Measurements from ENCODE around the gene UST.

Gene UST

GRCh38 chr6:148803979-148804378, 57.1 kb downstream of the UST start:
- peaks cover 42% of the 10 kb centered on the region for H3K4me1 ChIP-seq (ENCODE audit: insufficient read depth, low read length, poor library complexity, severe bottlenecking)
- H3K79me2 ChIP-seq (ENCODE audit: insufficient read depth, low read length): peaks cover 15% of the 10 kb centered on the region
- H3K36me3 ChIP-seq (ENCODE audit: insufficient read depth, low read length): no peaks in the 10 kb centered on the region
- no peak overlapping the region for H3K4me3 ChIP-seq (ENCODE audit: low read length, poor library complexity, severe bottlenecking)
- no peaks in the 10 kb centered on the region for H4K20me1 ChIP-seq (ENCODE audit: insufficient read depth, low read length, poor library complexity, severe bottlenecking)
- no peak overlapping the region for H3K9ac ChIP-seq (ENCODE audit: low read depth, low read length, poor library complexity, severe bottlenecking)
- TF ChIP-seq EZH2phosphoT487 (IDR thresholded peaks at IDR 0.05; ENCODE audit: borderline replicate concordance) (no peak), CTCF (conservative IDR thresholded peaks at IDR 0.05; ENCODE audit: low read length) (no peak)
- H3K4me2 ChIP-seq (ENCODE audit: low read depth, low read length, poor library complexity, severe bottlenecking): no peak overlapping the region
- H3K9me3 ChIP-seq (ENCODE audit: insufficient read depth, low read depth, low read length): no peaks in the 10 kb centered on the region
- H2AFZ ChIP-seq (ENCODE audit: low read length): no peak overlapping the region
- H3K27me3 ChIP-seq (ENCODE audit: insufficient read depth, low read length, poor library complexity, severe bottlenecking): no peaks in the 10 kb centered on the region
- H3F3A ChIP-seq (ENCODE audit: low read depth): 0 out of 2 replicates have a peak, but pooled peaks cover 3% of the 10 kb centered on the region
- H3K9me2 ChIP-seq (replicated peaks; ENCODE audit: low read depth, low read length): no peaks in the 10 kb centered on the region

GRCh38 chr6:148805777-148806176, 58.9 kb downstream of the UST start:
- H3K9me3 ChIP-seq (ENCODE audit: insufficient read depth, low read depth, low read length): no peaks in the 10 kb centered on the region
- no peaks in the 10 kb centered on the region for H3K36me3 ChIP-seq (ENCODE audit: insufficient read depth, low read length)
- no peaks in the 10 kb centered on the region for H3K9me2 ChIP-seq (replicated peaks; ENCODE audit: low read depth, low read length)
- H3K79me2 ChIP-seq (ENCODE audit: insufficient read depth, low read length): peaks cover 15% of the 10 kb centered on the region
- H2AFZ ChIP-seq (ENCODE audit: low read length): no peak overlapping the region
- no peak for TF ChIP-seq EZH2phosphoT487 (IDR thresholded peaks at IDR 0.05; ENCODE audit: borderline replicate concordance)
- no peak for TF ChIP-seq CTCF (conservative IDR thresholded peaks at IDR 0.05; ENCODE audit: low read length)
- peak overlapping the region; percentile 5 for H3K4me2 ChIP-seq (ENCODE audit: low read depth, low read length, poor library complexity, severe bottlenecking)
- 0 out of 2 replicates have a peak, but pooled peaks cover 3% of the 10 kb centered on the region for H3F3A ChIP-seq (ENCODE audit: low read depth)
- H3K9ac ChIP-seq (ENCODE audit: low read depth, low read length, poor library complexity, severe bottlenecking): no peak overlapping the region
- H3K27me3 ChIP-seq (ENCODE audit: insufficient read depth, low read length, poor library complexity, severe bottlenecking): no peaks in the 10 kb centered on the region
- peaks cover 43% of the 10 kb centered on the region for H3K4me1 ChIP-seq (ENCODE audit: insufficient read depth, low read length, poor library complexity, severe bottlenecking)
- no peaks in the 10 kb centered on the region for H4K20me1 ChIP-seq (ENCODE audit: insufficient read depth, low read length, poor library complexity, severe bottlenecking)
- no peak overlapping the region for H3K4me3 ChIP-seq (ENCODE audit: low read length, poor library complexity, severe bottlenecking)

- H3K4me3 ChIP-seq (ENCODE audit: low read length, poor library complexity, severe bottlenecking): no peak overlapping the region
- H4K20me1 ChIP-seq (ENCODE audit: insufficient read depth, low read length, poor library complexity, severe bottlenecking): no peaks in the 10 kb centered on the region
- no peak overlapping the region for H3K4me2 ChIP-seq (ENCODE audit: low read depth, low read length, poor library complexity, severe bottlenecking)
- no peak overlapping the region for H3K9ac ChIP-seq (ENCODE audit: low read depth, low read length, poor library complexity, severe bottlenecking)
- H2AFZ ChIP-seq (ENCODE audit: low read length): no peak overlapping the region
- H3K4me1 ChIP-seq (ENCODE audit: insufficient read depth, low read length, poor library complexity, severe bottlenecking): peaks cover 43% of the 10 kb centered on the region
- peaks cover 16% of the 10 kb centered on the region; the same call in 1 of the 2 replicates for H3K79me2 ChIP-seq (ENCODE audit: insufficient read depth, low read length)
- H3F3A ChIP-seq (ENCODE audit: low read depth): 0 out of 2 replicates have a peak, but pooled peaks cover 3% of the 10 kb centered on the region
- H3K9me3 ChIP-seq (ENCODE audit: insufficient read depth, low read depth, low read length): no peaks in the 10 kb centered on the region
- no peaks in the 10 kb centered on the region for H3K27me3 ChIP-seq (ENCODE audit: insufficient read depth, low read length, poor library complexity, severe bottlenecking)
- H3K9me2 ChIP-seq (replicated peaks; ENCODE audit: low read depth, low read length): no peaks in the 10 kb centered on the region
- H3K36me3 ChIP-seq (ENCODE audit: insufficient read depth, low read length): no peaks in the 10 kb centered on the region
- TF ChIP-seq CTCF (conservative IDR thresholded peaks at IDR 0.05; ENCODE audit: low read length) (no peak), EZH2phosphoT487 (IDR thresholded peaks at IDR 0.05; ENCODE audit: borderline replicate concordance) (no peak)
These were observed 61.0 kb downstream of the UST start for GRCh38 chr6:148807784-148808183.

Measured in Loucy (cell line).